ENCODE results near the gene GLIS1.
A peak's percentile ranks its signal among the peaks of the same experiment; 100 is the strongest.

The GLIS1 gene

GRCh38 chr1:53754484-53755312, 15.7 kb upstream of the GLIS1 start:
- no peaks in the 10 kb centered on the region for H3K27me3 Mint-ChIP-seq
- ATAC-seq (replicated peaks) (peak; percentile 52 to 60), DNase-seq (no peak)
- H3K4me3 Mint-ChIP-seq: no peak overlapping the region
- H3K36me3 Mint-ChIP-seq: peaks cover 6 to 27% of the 10 kb centered on the region in 2 donors
- H3K27ac Mint-ChIP-seq: no peak overlapping the region
- H3K9me3 Mint-ChIP-seq: no peaks in the 10 kb centered on the region
- H3K4me1 Mint-ChIP-seq: no peaks in the 10 kb centered on the region

GRCh38 chr1:53752281-53752680, 13.3 kb upstream of the GLIS1 start:
- H3K36me3 Mint-ChIP-seq: peaks cover 5 to 9% of the 10 kb centered on the region in 2 donors
- DNase-seq (no peak), ATAC-seq (replicated peaks) (no peak)
- no peaks in the 10 kb centered on the region for H3K4me1 Mint-ChIP-seq
- no peak overlapping the region for H3K27ac Mint-ChIP-seq
- H3K4me3 Mint-ChIP-seq: no peak overlapping the region
- peaks cover 0 to 5% of the 10 kb centered on the region in 2 donors for H3K27me3 Mint-ChIP-seq
- H3K9me3 Mint-ChIP-seq: no peaks in the 10 kb centered on the region

DNA sequence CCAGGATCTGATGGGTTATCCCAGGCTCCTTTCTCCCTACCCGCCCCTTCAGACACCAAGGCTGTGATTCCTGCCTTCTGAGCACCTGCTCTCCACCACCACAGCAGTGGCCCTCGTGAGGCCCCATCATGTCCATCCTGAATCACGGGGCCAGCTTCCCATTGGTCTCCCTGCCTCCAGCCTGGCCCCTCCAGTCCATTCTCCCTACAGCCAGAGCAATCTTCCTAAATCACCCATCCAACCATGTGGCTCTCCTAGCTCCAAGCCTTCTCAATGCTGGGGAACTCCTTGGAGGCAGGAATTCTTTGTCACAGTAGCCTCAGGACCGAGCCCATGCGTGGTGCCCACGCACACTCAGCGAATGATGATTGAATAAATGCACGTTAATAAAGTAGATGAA, 8.9 kb upstream of the GLIS1 start:
- DNase-seq (no peak), ATAC-seq (replicated peaks) (no peak)
- Mint-ChIP-seq H3K27ac (no peak overlapping the region), H3K4me1 (no peaks in the 10 kb centered on the region), H3K4me3 (no peak overlapping the region), H3K27me3 (peaks cover 13 to 17% of the 10 kb centered on the region in 2 donors), H3K36me3 (peaks cover 7% of the 10 kb centered on the region in 2 donors), H3K9me3 (peaks cover 6 to 8% of the 10 kb centered on the region in 2 donors)

DNA sequence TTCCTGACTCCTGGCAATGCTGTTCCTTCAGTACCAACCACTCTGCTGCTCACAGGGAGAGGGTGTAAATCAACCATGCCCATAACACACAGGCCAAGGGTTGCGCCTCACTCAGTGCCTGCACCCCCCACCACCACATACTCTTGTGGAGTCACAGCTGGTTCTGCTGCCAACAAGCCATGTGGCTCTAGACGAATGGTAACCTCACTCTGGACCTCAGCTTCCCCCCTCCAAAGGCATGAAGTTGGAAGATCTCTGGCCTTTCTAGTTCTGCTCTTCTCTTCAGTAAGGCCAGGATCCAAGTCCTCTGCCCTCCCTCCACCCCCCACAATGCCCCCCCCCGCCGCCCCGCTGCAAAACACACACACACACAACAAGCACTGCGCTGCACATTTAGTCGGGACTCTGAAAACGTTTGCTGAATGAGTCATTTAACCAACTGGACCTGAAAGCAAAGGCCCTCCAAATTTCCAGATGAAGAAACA, 1.7 kb upstream of the GLIS1 start:
- Mint-ChIP-seq H3K27ac (no peak overlapping the region), H3K4me3 (no peak overlapping the region), H3K36me3 (peaks cover 5 to 14% of the 10 kb centered on the region in 2 donors), H3K4me1 (peaks cover 0 to 1% of the 10 kb centered on the region in 2 donors), H3K9me3 (peaks cover 14% of the 10 kb centered on the region in 2 donors), H3K27me3 (peaks cover 29 to 63% of the 10 kb centered on the region in 2 donors)
- DNase-seq (no peak), ATAC-seq (replicated peaks) (no peak)

GRCh38 chr1:53738205-53739108, 507 bp downstream of the GLIS1 start:
- Mint-ChIP-seq H3K27me3 (peaks cover 46 to 73% of the 10 kb centered on the region in 2 donors), H3K9me3 (peaks cover 13 to 14% of the 10 kb centered on the region in 2 donors), H3K4me3 (peak overlapping the region; percentile 67 to 76), H3K27ac (no peak overlapping the region), H3K36me3 (peaks cover 4 to 13% of the 10 kb centered on the region in 2 donors), H3K4me1 (peaks cover 0 to 1% of the 10 kb centered on the region in 2 donors)
- DNase-seq (no peak), ATAC-seq (replicated peaks) (peak; percentile 21 to 26)

GRCh38 chr1:53737648-53738204, 1.2 kb downstream of the GLIS1 start:
- peaks cover 39 to 72% of the 10 kb centered on the region in 2 donors for H3K27me3 Mint-ChIP-seq
- ATAC-seq (replicated peaks) (no peak), DNase-seq (no peak)
- peaks cover 0 to 1% of the 10 kb centered on the region in 2 donors for H3K4me1 Mint-ChIP-seq
- peaks cover 5 to 6% of the 10 kb centered on the region in 2 donors for H3K9me3 Mint-ChIP-seq
- peak overlapping the region; percentile 37 to 76 for H3K4me3 Mint-ChIP-seq
- peaks cover 0 to 6% of the 10 kb centered on the region in 2 donors for H3K36me3 Mint-ChIP-seq
- no peak overlapping the region for H3K27ac Mint-ChIP-seq

DNA sequence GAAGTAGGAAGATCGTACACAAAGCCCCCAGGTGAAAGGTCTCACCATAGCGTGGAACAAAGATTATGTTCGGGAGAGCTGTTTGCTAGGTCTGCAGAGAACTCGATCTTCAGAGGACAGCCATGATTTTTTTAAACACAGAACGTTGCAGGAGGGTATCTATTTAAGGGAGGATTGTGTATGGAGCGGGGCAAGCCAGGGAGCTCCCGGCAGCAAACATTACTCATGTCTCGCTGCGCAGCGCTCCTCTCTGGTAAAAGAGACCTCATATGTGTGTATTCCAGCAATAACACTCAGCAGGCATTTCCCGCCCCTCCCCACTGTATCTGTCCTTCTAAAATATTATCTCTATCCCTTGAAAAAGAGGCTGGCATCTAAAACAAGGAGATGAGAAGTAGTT, 2.7 kb downstream of the GLIS1 start:
- Mint-ChIP-seq H3K4me1 (peaks cover 0 to 1% of the 10 kb centered on the region in 2 donors), H3K36me3 (no peaks in the 10 kb centered on the region), H3K9me3 (no peaks in the 10 kb centered on the region), H3K27me3 (peaks cover 32 to 70% of the 10 kb centered on the region in 2 donors), H3K27ac (no peak overlapping the region), H3K4me3 (no peak overlapping the region)
- no peak for DNase-seq
- no peak for ATAC-seq (replicated peaks)

DNA sequence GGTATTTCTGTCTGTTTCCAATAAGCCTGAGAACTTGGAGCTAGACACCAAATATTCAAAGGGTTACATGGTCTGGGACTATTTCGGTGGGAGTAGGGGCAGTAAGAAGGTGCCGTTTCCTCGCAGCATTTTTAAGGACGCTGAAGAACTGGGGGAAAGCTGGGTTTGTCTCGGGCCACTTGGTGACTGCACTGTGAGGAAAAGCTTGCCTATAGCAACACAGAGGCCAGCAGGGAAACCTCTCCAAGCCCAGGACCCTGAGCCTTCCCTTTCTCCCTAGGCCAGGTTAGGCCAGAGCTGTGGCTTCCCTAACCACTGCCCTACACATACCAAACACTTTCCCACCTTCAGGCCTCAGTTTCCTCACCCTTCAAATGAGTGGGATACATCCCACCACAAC, 3.3 kb downstream of the GLIS1 start:
- H3K4me1 Mint-ChIP-seq: peaks cover 0 to 1% of the 10 kb centered on the region in 2 donors
- H3K27ac Mint-ChIP-seq: no peak overlapping the region
- no peaks in the 10 kb centered on the region for H3K36me3 Mint-ChIP-seq
- ATAC-seq (replicated peaks): no peak
- H3K27me3 Mint-ChIP-seq: peaks cover 33 to 70% of the 10 kb centered on the region in 2 donors
- no peak overlapping the region for H3K4me3 Mint-ChIP-seq
- no peak for DNase-seq
- H3K9me3 Mint-ChIP-seq: no peaks in the 10 kb centered on the region

DNA sequence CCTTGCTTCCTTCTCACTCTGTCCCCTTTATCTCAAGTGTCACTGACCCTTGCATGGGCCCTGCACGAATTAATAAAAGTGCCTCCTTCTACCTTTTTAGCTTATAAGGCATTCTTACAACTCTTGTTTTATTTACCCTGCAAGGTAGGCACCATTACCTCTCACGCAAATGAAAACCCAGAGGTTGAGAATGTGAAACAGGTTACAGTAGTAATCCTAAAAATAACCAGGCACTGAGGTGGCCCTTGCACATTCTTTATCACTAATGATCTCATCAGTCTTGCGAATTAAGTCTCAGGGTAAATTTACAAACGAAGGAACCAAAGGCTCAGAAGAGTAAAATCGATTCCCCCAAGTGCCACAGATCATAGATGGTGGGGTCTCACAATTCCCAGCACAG, 3.7 kb downstream of the GLIS1 start:
- Mint-ChIP-seq H3K4me1 (peaks cover 0 to 1% of the 10 kb centered on the region in 2 donors), H3K27me3 (peaks cover 34 to 70% of the 10 kb centered on the region in 2 donors), H3K36me3 (no peaks in the 10 kb centered on the region), H3K9me3 (no peaks in the 10 kb centered on the region), H3K4me3 (no peak overlapping the region), H3K27ac (no peak overlapping the region)
- ATAC-seq (replicated peaks): no peak
- DNase-seq: no peak

- H3K4me3 Mint-ChIP-seq: no peak overlapping the region
- ATAC-seq (replicated peaks) (no peak), DNase-seq (no peak)
- H3K4me1 Mint-ChIP-seq: peaks cover 0 to 1% of the 10 kb centered on the region in 2 donors
- no peaks in the 10 kb centered on the region for H3K36me3 Mint-ChIP-seq
- H3K9me3 Mint-ChIP-seq: no peaks in the 10 kb centered on the region
- peaks cover 34 to 69% of the 10 kb centered on the region in 2 donors for H3K27me3 Mint-ChIP-seq
- no peak overlapping the region for H3K27ac Mint-ChIP-seq
These were observed 4.2 kb downstream of the GLIS1 start for GRCh38 chr1:53734650-53735211.

GRCh38 chr1:53733975-53734649, 4.9 kb downstream of the GLIS1 start:
- Mint-ChIP-seq H3K27ac (no peak overlapping the region), H3K36me3 (no peaks in the 10 kb centered on the region), H3K4me1 (peaks cover 0 to 1% of the 10 kb centered on the region in 2 donors), H3K9me3 (no peaks in the 10 kb centered on the region), H3K4me3 (no peak overlapping the region), H3K27me3 (peaks cover 34 to 66% of the 10 kb centered on the region in 2 donors)
- no peak for ATAC-seq (replicated peaks)
- no peak for DNase-seq

DNA sequence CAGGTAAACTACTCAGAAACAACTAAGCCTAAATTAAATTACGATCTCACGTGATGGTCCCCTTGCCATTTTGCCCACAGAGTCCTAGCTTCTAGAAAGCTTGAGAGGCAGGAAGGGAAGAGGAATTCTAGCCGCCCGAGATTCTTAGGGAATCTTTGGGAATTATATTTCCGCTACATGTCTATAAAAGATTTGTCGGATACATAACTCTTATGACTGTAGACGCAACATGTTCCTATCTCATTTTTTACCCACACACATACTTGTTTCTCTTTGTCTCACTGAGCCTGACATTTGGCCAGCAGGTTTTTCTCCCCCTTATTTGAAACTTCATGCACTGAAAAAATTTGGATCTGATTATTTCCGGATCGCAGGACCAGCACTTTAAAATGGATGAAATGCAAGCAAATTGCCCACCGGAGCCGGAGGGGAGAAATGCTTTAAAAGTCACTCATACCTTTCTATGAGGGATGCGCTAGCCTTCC, 5.5 kb downstream of the GLIS1 start:
- Mint-ChIP-seq H3K4me1 (peaks cover 0 to 1% of the 10 kb centered on the region in 2 donors), H3K27me3 (peaks cover 34 to 61% of the 10 kb centered on the region in 2 donors), H3K4me3 (no peak overlapping the region), H3K9me3 (no peaks in the 10 kb centered on the region), H3K36me3 (no peaks in the 10 kb centered on the region), H3K27ac (no peak overlapping the region)
- ATAC-seq (replicated peaks) (no peak), DNase-seq (no peak)

GRCh38 chr1:53732912-53733317, 6.0 kb downstream of the GLIS1 start:
- Mint-ChIP-seq H3K4me3 (no peak overlapping the region), H3K27ac (no peak overlapping the region), H3K9me3 (no peaks in the 10 kb centered on the region), H3K36me3 (no peaks in the 10 kb centered on the region), H3K27me3 (peaks cover 34 to 55% of the 10 kb centered on the region in 2 donors), H3K4me1 (no peaks in the 10 kb centered on the region)
- no peak for DNase-seq
- ATAC-seq (replicated peaks): no peak

Data from stimulated activated naive B cell treated with anti-CD40 and anti-IgM and Interleukin-4, amounts not matched to agents 10 μg/mL and 1 μg/mL and 100 μg/mL, for 72 hours (primary cell).